Right renal pelvis (tissue), 4 donors: ENCODE results near the gene KCNIP1. TPM values are rescaled to one million over a fixed set of nuclear protein-coding genes. Genes with fewer than 3 reads are reported as not detected.
A peak's percentile ranks its signal among the peaks of the same experiment; 100 is the strongest.

Experiments used
- DNase-seq, 4 donors: peaks; one replicate each; pipeline ENCODE4 v3.0.0-alpha.2; 2013; ENCODE audit warnings: low read depth in 4 of 4, low spot score in 3 of 4, missing footprints in 1 of 4
- polyA plus RNA-seq, 4 donors: library from polyadenylated mRNA; unstranded; fragments of 120-200 nt; gene quantifications; one replicate each; pipeline ENCODE4 v1.2.1, GENCODE V29; 2013; ENCODE audit not compliant: insufficient read length in 4 of 4

KCNIP1 gene
- polyA plus RNA-seq, 4 donors = 10.6 to 14.5 (median 12.7) TPM

GRCh38 chr5:170693701-170694100, 189.9 kb downstream of the KCNIP1 start:
- no peak for DNase-seq

- DNase-seq = no peak
Measured at GRCh38 chr5:170694911-170695310, 191.1 kb downstream of the KCNIP1 start.

- no peak for DNase-seq
Measured at GRCh38 chr5:170697031-170697430, 193.2 kb downstream of the KCNIP1 start.

- no peak for DNase-seq
Measured at GRCh38 chr5:170700503-170700902, 196.7 kb downstream of the KCNIP1 start.

GRCh38 chr5:170701334-170701733, 197.5 kb downstream of the KCNIP1 start:
- peak in 3 of 4 donors; percentile 11 to 28 (median 22) for DNase-seq

DNA sequence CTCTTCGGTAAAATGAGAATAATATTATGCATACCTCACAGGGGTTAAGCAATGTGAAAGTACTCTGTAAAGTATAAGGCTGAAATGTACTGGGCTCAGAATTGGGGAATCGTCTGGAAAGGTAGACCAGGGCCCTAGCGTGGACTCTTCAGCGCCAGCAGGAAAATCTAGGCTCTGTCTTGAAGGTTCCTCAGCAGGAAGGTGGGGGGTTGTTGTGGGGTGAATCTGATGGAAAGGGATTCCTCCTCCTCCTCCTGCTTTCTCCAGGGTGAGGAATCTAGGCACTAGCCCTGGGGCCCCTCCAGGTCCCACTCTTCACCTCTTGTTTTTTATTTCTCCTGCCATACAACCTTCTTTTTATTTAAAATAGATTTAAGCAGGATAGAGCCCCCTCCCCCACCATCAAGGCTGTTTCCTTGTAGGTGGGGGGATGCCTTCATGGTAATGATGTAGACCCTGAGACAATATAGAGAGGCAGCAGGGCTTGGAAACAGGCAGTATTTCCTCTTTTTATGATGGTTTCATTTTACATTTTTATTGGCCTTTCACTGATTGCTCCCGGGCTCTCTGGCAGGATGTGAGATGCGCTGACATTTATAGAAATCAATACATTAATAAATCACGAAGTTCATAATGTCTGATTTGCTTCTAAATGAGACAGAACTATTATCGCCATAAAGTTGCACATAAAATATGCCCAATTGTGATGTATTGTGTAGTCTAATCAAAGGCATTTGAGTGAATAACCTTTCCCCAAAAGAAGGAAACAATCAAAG, 200.8 kb downstream of the KCNIP1 start:
- no peak for DNase-seq

GRCh38 chr5:170709640-170710039, 205.8 kb downstream of the KCNIP1 start:
- no peak for DNase-seq

GRCh38 chr5:170711300-170711699, 207.5 kb downstream of the KCNIP1 start:
- DNase-seq = no peak

- DNase-seq = no peak
Measured at GRCh38 chr5:170715141-170715540, 211.3 kb downstream of the KCNIP1 start.

GRCh38 chr5:170716396-170716795, 212.6 kb downstream of the KCNIP1 start:
- no peak for DNase-seq

DNA sequence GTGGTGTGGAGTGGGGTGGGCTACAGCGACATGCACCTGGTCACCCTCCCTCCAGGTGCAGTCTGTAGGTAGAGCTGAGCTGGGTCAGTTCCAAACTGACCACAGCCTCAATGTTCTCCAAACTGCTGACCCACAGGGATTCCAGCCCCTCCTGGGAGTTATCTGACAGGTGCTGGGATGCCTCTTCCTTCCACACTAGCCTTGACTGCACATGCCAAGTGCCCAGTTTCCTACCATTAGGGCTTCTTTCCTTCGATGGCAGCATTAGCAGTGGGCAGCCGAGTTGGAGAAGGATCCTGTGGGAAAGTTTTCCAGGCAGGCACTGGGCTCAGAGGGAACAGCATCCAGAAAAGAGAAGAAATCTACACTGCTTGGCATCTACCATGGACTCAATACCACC, 215.7 kb downstream of the KCNIP1 start:
- DNase-seq = no peak

DNA sequence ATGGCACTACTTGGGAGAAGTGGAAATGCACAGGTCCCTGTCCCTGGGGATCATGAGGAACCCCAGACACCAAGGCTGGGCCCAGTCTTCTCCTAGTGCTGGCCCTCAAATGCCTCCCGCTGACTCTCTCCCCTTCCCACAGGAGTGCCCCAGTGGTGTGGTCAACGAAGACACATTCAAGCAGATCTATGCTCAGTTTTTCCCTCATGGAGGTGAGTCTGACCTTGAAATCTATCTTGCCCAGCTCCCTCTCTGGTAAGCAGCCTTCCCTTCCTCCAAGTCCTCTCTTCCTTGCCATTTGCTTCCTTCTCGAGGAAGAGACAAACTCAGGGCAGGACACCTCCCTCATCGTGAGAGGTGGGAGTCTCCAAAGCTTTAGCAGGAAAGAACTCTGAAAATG, 216.4 kb downstream of the KCNIP1 start:
- no peak for DNase-seq

DNA sequence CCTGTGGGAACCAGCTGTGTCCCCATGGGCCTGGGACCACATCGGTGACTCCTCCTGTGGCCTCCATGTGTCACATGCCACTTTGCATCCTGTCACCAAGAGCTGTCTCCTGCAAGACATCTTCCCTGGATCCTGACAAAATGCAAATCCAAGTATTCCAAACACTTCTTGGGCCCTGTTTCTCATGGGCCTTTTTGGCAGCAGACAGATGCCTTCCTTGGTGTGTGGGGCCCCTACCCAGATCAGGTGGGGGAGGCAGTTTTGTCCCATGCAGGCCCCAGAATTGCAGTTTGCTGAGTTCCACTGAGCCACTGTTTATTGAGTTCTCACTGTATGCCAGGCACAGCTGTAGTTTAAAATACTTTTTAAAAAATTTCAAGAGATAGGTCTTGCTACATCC, 217.2 kb downstream of the KCNIP1 start:
- DNase-seq = no peak

GRCh38 chr5:170721681-170722080, 217.9 kb downstream of the KCNIP1 start:
- no peak for DNase-seq

GRCh38 chr5:170722316-170722715, 218.5 kb downstream of the KCNIP1 start:
- no peak for DNase-seq

GRCh38 chr5:170731052-170731451, 227.2 kb downstream of the KCNIP1 start:
- no peak for DNase-seq

GRCh38 chr5:170732685-170733084, 228.9 kb downstream of the KCNIP1 start:
- no peak for DNase-seq

- DNase-seq = no peak
Measured at GRCh38 chr5:170736966-170737365, 233.1 kb downstream of the KCNIP1 start.

DNA sequence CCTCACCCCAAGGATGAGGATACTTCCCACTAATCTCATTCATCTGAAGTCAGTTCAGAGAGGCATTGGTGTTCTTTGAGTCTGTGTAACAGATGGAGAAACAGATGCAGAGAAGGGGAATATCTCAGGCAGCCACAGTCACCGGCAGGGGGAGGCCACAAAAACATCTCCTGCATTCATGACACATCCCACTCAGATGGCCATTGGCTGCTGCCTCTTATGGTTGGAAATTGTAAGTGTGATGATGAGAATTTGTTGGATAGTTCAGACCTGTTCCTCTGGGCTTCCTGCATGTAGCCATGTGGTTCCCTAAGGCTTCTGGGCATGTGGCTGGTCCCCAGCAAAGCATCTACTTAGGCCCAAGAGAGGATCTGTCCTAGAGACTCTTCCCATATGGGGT, 233.8 kb downstream of the KCNIP1 start:
- DNase-seq = no peak

GRCh38 chr5:170738840-170739239, 235.0 kb downstream of the KCNIP1 start:
- no peak for DNase-seq

DNA sequence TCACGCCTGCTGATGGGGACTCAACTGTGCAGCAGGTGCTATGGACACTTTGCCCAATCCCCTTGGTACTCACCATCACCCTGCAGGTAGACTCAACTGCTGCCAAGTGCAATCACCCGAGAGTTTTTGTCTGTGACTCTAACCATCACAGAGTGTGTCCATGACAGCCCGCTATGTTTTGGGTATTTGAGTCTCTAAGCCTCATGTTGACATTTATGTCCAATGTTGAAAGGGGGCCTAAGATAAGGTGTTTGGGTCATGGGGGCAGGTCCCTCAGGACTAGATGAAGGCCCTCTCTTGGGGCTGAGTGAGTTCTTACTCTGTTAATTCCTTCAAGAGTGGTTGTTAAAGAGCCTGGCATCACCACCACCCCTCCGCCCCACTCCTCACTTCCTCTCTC, 235.6 kb downstream of the KCNIP1 start:
- DNase-seq = no peak

- DNase-seq = no peak
Measured at GRCh38 chr5:170740551-170741205, 236.9 kb downstream of the KCNIP1 start.
